H9 (cell line): ENCODE measurements around the gene TK1. TPM values are rescaled to one million over a fixed set of nuclear protein-coding genes. Genes with fewer than 3 reads are reported as not detected.

Experiments
- DNase-seq: peaks from one replicate; pipeline ENCODE4 v3.0.0-alpha.2; 2017
- H2AFZ ChIP-seq: one replicate; pipeline ENCODE4 v1.6.1; 2013; ENCODE audit warnings: mild to moderate bottlenecking, low read length, control low read depth, moderate library complexity
- H2AK5ac ChIP-seq: 2 replicates; pipeline ENCODE4 v1.6.1; 2013; ENCODE audit warnings: low read length, control low read depth, mixed read lengths; ENCODE audit not compliant: insufficient read length
- H2BK120ac ChIP-seq: one replicate; pipeline ENCODE4 v1.6.1; 2013; ENCODE audit warnings: low read depth, mild to moderate bottlenecking, low read length, control low read depth, inconsistent platforms; ENCODE audit not compliant: poor library complexity, severe bottlenecking
- H2BK12ac ChIP-seq: 2 replicates; pipeline ENCODE4 v1.6.1; 2013; ENCODE audit warnings: low read length, control low read depth, mixed read lengths, low read depth; ENCODE audit not compliant: insufficient read length
- H2BK15ac ChIP-seq: 2 replicates; pipeline ENCODE4 v1.6.1; 2013; ENCODE audit warnings: low read depth, low read length, control low read depth
- H2BK20ac ChIP-seq: one replicate; pipeline ENCODE4 v1.6.1; 2013; ENCODE audit warnings: low read depth, mild to moderate bottlenecking, low read length, control low read depth, inconsistent platforms; ENCODE audit not compliant: poor library complexity, severe bottlenecking
- H2BK5ac ChIP-seq: 2 replicates; pipeline ENCODE4 v1.6.1; 2013; ENCODE audit warnings: low read length, control low read depth, mixed read lengths; ENCODE audit not compliant: insufficient read length
- H3K14ac ChIP-seq: 2 replicates; pipeline ENCODE4 v1.6.1; 2013; ENCODE audit warnings: low read length, control low read depth; ENCODE audit not compliant: insufficient read depth
- H3K18ac ChIP-seq: 2 replicates; pipeline ENCODE4 v1.6.1; 2013; ENCODE audit warnings: low read depth, mild to moderate bottlenecking, mixed read lengths, low read length, control low read depth; ENCODE audit not compliant: insufficient read length
- H3K23ac ChIP-seq: 2 replicates; pipeline ENCODE4 v1.6.1; 2013; ENCODE audit warnings: low read length, control low read depth, mixed read lengths, low read depth; ENCODE audit not compliant: insufficient read length
- H3K23me2 ChIP-seq: 2 replicates; pipeline ENCODE4 v1.6.1; 2013; ENCODE audit warnings: low read depth, mild to moderate bottlenecking, mixed read lengths, low read length, control low read depth; ENCODE audit not compliant: insufficient read length, poor library complexity, severe bottlenecking
- H3K27ac ChIP-seq: 2 replicates; pipeline ENCODE4 v1.5.1; 2013; ENCODE audit warnings: low read length, control low read depth, mixed read lengths, low read depth; ENCODE audit not compliant: insufficient read length
- H3K27me3 ChIP-seq: 2 replicates; pipeline ENCODE4 v1.6.1; 2013; ENCODE audit warnings: low read length, control low read depth, inconsistent platforms; ENCODE audit not compliant: insufficient read depth
- H3K4ac ChIP-seq: 2 replicates; pipeline ENCODE4 v1.6.1; 2013; ENCODE audit warnings: low read depth, mild to moderate bottlenecking, control low read depth, inconsistent platforms, low read length, moderate library complexity
- H3K4me1 ChIP-seq: 2 replicates; pipeline ENCODE4 v1.6.1; 2013; ENCODE audit warnings: low read length, control low read depth, inconsistent platforms; ENCODE audit not compliant: insufficient read depth
- H3K4me2 ChIP-seq: 2 replicates; pipeline ENCODE4 v1.6.1; 2013; ENCODE audit warnings: low read length, control low read depth, mixed read lengths; ENCODE audit not compliant: insufficient read length, insufficient read depth
- H3K56ac ChIP-seq: 2 replicates; pipeline ENCODE4 v1.6.1; 2013; ENCODE audit warnings: low read depth, mild to moderate bottlenecking, mixed read lengths, low read length, control low read depth; ENCODE audit not compliant: insufficient read length
- H3K79me1 ChIP-seq: 2 replicates; pipeline ENCODE4 v1.6.1; 2013; ENCODE audit warnings: low read depth, mild to moderate bottlenecking, moderate library complexity, low read length, control low read depth, inconsistent platforms; ENCODE audit not compliant: insufficient read depth, poor library complexity, severe bottlenecking
- H3K79me2 ChIP-seq: 2 replicates; pipeline ENCODE4 v1.6.1; 2013; ENCODE audit warnings: low read length, control low read depth, inconsistent platforms; ENCODE audit not compliant: insufficient read depth
- H3K9ac ChIP-seq: 2 replicates; pipeline ENCODE4 v1.6.1; 2013; ENCODE audit warnings: low read length, control low read depth, mixed read lengths; ENCODE audit not compliant: insufficient read length; ENCODE audit errors: extremely low read depth
- H3K9me3 ChIP-seq: one replicate; pipeline ENCODE4 v1.6.1; 2013; ENCODE audit warnings: low read depth, low read length, inconsistent platforms; ENCODE audit not compliant: control insufficient read depth
- H3T11ph ChIP-seq: one replicate; pipeline ENCODE4 v1.6.1; 2013; ENCODE audit warnings: mild to moderate bottlenecking, low read length, control low read depth, inconsistent platforms
- H4K20me1 ChIP-seq: one replicate; pipeline ENCODE4 v1.6.1; 2013; ENCODE audit not compliant: control insufficient read depth, insufficient read length, insufficient read depth
- H4K5ac ChIP-seq: 2 replicates; pipeline ENCODE4 v1.6.1; 2013; ENCODE audit warnings: low read depth, mild to moderate bottlenecking, mixed read lengths, low read length, control low read depth; ENCODE audit not compliant: insufficient read length
- H4K8ac ChIP-seq: replicated peaks from 2 replicates; pipeline ENCODE4 v1.6.1; 2013; ENCODE audit warnings: low read length, control low read depth, mixed read lengths, low read depth; ENCODE audit not compliant: insufficient read length
- H4K91ac ChIP-seq: 2 replicates; pipeline ENCODE4 v1.6.1; 2013; ENCODE audit warnings: low read depth, mild to moderate bottlenecking, moderate library complexity, mixed read lengths, low read length, control low read depth; ENCODE audit not compliant: insufficient read length
- H3K27ac Mint-ChIP-seq, 3 experiments: 2 replicates in 2 of 3; 3 replicates in 1 of 3; pipeline ENCODE4 v1.8.0; 2020 to 2021; ENCODE audit warnings: mixed read lengths in 3 of 3, mild to moderate bottlenecking in 1 of 3, moderate library complexity in 1 of 3
- H3K27me3 Mint-ChIP-seq: 2 replicates; pipeline ENCODE4 v1.8.0; 2021; ENCODE audit warnings: low read depth, mild to moderate bottlenecking, moderate library complexity, mixed read lengths
- H3K36me3 Mint-ChIP-seq, 3 experiments: 2 replicates in 2 of 3; 3 replicates in 1 of 3; pipeline ENCODE4 v1.8.0; 2020 to 2021; ENCODE audit warnings: low read depth in 3 of 3, mixed read lengths in 3 of 3; ENCODE audit not compliant: insufficient read depth in 1 of 3
- H3K4me1 Mint-ChIP-seq, 2 experiments: 2 replicates each; pipeline ENCODE4 v1.8.0; 2020; ENCODE audit warnings: mixed read lengths in 2 of 2
- H3K4me3 Mint-ChIP-seq, 2 experiments: 2 replicates in 1 of 2; 3 replicates in 1 of 2; pipeline ENCODE4 v1.8.0; 2020 to 2021; ENCODE audit warnings: mild to moderate bottlenecking in 2 of 2, mixed read lengths in 2 of 2, moderate library complexity in 1 of 2
- H3K9me3 Mint-ChIP-seq, 2 experiments: 2 replicates in 1 of 2; 3 replicates in 1 of 2; pipeline ENCODE4 v1.8.0; 2020; ENCODE audit warnings: mild to moderate bottlenecking in 2 of 2, mixed read lengths in 2 of 2, moderate library complexity in 1 of 2
- CTCF ChIP-seq: fragments of 200-600 bp; sonication (generic); conservative IDR thresholded peaks from 3 replicates; pipeline ENCODE4 v1.8.0; 2021; ENCODE audit warnings: antibody characterized with exemption, mild to moderate bottlenecking
- WGBS: extraction: QIAGEN DNeasy Blood & Tissue Kit; methylation state at CpG from one replicate; pipeline ENCODE4 v1.1.7; 2013; ENCODE audit warnings: missing lambda C conversion rate, low lambda C conversion rate, mixed read lengths; ENCODE audit not compliant: insufficient read length; ENCODE audit errors: extremely low coverage; 5-methylcytosine and 5-hydroxymethylcytosine counted together
- total RNA-seq: library from RNA; stranded (reverse); gene quantifications from 2 replicates; pipeline ENCODE4 v1.2.1, GENCODE V29; 2021

The TK1 gene
- total RNA-seq, 1 experiment from 2014 or later = 95.8 TPM

DNA sequence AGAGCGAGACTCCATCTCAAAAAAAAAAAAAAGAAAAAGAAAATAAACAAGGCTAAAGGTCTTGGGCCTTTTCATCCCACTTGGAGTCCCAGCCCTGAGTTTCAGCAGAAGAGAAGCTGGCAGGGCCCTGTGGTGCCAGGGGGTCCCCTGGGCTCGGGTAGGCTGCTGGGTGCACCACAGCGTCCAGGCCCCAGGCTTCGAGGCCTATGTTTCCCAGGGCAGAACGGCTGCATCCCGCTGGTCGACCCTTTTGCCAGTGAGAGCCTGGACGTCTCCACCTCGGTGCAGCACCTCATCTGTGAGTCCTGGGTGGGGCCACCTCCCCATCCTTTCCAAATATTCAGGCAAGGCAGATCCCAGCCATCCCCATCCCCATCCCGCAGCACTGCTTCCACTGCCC is 46.8 kb upstream of the TK1 start:
- Histone ChIP-seq H3T11ph (no peak overlapping the region), H3K4me2 (no peak overlapping the region), H2BK15ac (no peak overlapping the region), H2BK12ac (no peak overlapping the region), H3K9ac (no peak overlapping the region), H3K4me1 (no peaks in the 10 kb centered on the region), H3K23me2 (no peaks in the 10 kb centered on the region), H2AK5ac (no peak overlapping the region), H3K27me3 (peaks cover 6% of the 10 kb centered on the region; the same call in 1 of the 2 replicates), H3K23ac (no peak overlapping the region), H3K56ac (no peak overlapping the region), H2BK5ac (no peak overlapping the region), H2BK20ac (no peak overlapping the region), H4K8ac (no peak overlapping the region), H3K9me3 (no peaks in the 10 kb centered on the region), H2BK120ac (no peak overlapping the region), H3K79me1 (no peaks in the 10 kb centered on the region), H4K5ac (no peak overlapping the region), H3K14ac (no peak overlapping the region), H4K20me1 (no peaks in the 10 kb centered on the region), H4K91ac (no peak overlapping the region), H3K4ac (no peak overlapping the region), H3K27ac (no peak overlapping the region), H2AFZ (no peak overlapping the region), H3K18ac (no peak overlapping the region), H3K79me2 (no peaks in the 10 kb centered on the region)
- peak; percentile 31 for DNase-seq
- Mint-ChIP-seq H3K9me3 (no peaks in the 10 kb centered on the region), H3K36me3 (no peaks in the 10 kb centered on the region), H3K27ac (peak overlapping the region in 1 of 3 experiments; percentile 51; a peak in 1 of 7 replicates), H3K4me3 (no peak overlapping the region), H3K27me3 (peaks cover 51% of the 10 kb centered on the region), H3K4me1 (peaks cover 0 to 14% of the 10 kb centered on the region in 2 experiments; a peak in 2 of 4 replicates)
- no CpG with 5 or more reads among the region's 10 CpGs for WGBS
- TF ChIP-seq CTCF = no peak
